Chondrocyte (in vitro differentiated cells): ENCODE measurements around the gene FADS6. TPM values are rescaled to one million over a fixed set of nuclear protein-coding genes. Genes with fewer than 3 reads are reported as not detected.

Source experiments
- DNase-seq: peaks from one replicate; pipeline ENCODE4 v3.0.0; 2021; ENCODE audit warnings: mixed read lengths, low spot score
- H3K27ac Mint-ChIP-seq: one replicate; pipeline ENCODE4 v1.8.0; 2021; ENCODE audit warnings: mild to moderate bottlenecking, moderate library complexity, mixed read lengths; ENCODE audit not compliant: unreplicated experiment
- H3K27me3 Mint-ChIP-seq: 2 replicates; pipeline ENCODE4 v1.8.0; 2021; ENCODE audit warnings: low read depth, mixed read lengths
- H3K36me3 Mint-ChIP-seq: 2 replicates; pipeline ENCODE4 v1.8.0; 2021; ENCODE audit warnings: low read depth, mixed read lengths
- H3K4me1 Mint-ChIP-seq: 2 replicates; pipeline ENCODE4 v1.8.0; 2021; ENCODE audit warnings: low read depth, mild to moderate bottlenecking, mixed read lengths
- H3K4me3 Mint-ChIP-seq: one replicate; pipeline ENCODE4 v1.8.0; 2021; ENCODE audit warnings: mild to moderate bottlenecking, moderate library complexity, mixed read lengths; ENCODE audit not compliant: unreplicated experiment
- H3K9me3 Mint-ChIP-seq: 2 replicates; pipeline ENCODE4 v1.8.0; 2021; ENCODE audit warnings: low read depth, mixed read lengths
- CTCF ChIP-seq: fragments of 200-600 bp; sonication (generic); IDR thresholded peaks from 2 replicates; pipeline ENCODE4 v1.5.0; 2021; ENCODE audit warnings: antibody characterized with exemption, mild to moderate bottlenecking, moderate library complexity
- total RNA-seq: library from RNA; stranded (reverse); gene quantifications from 3 replicates; pipeline ENCODE4 v1.2.1, GENCODE V29; 2021

Gene FADS6
- total RNA-seq, 1 donor from 2014 or later, result not detected

- no peak for TF ChIP-seq CTCF
- H3K4me3 Mint-ChIP-seq, result no peak overlapping the region
- DNase-seq, result no peak
- peaks cover 37% of the 10 kb centered on the region for H3K27me3 Mint-ChIP-seq
- no peaks in the 10 kb centered on the region for H3K4me1 Mint-ChIP-seq
- H3K27ac Mint-ChIP-seq, result no peak overlapping the region
- H3K36me3 Mint-ChIP-seq, result no peaks in the 10 kb centered on the region
- H3K9me3 Mint-ChIP-seq, result no peaks in the 10 kb centered on the region
Measured at GRCh38 chr17:74922172-74922571, 28.7 kb upstream of the FADS6 start.

- Mint-ChIP-seq H3K27me3 (peaks cover 41% of the 10 kb centered on the region), H3K27ac (no peak overlapping the region), H3K4me1 (no peaks in the 10 kb centered on the region), H3K36me3 (no peaks in the 10 kb centered on the region), H3K9me3 (no peaks in the 10 kb centered on the region), H3K4me3 (no peak overlapping the region)
- TF ChIP-seq CTCF, result no peak
- no peak for DNase-seq
Measured at GRCh38 chr17:74921769-74922168, 28.3 kb upstream of the FADS6 start.

- H3K27me3 Mint-ChIP-seq, result peaks cover 39% of the 10 kb centered on the region
- no peak for DNase-seq
- no peak overlapping the region for H3K27ac Mint-ChIP-seq
- H3K36me3 Mint-ChIP-seq, result no peaks in the 10 kb centered on the region
- H3K4me1 Mint-ChIP-seq, result no peaks in the 10 kb centered on the region
- no peak overlapping the region for H3K4me3 Mint-ChIP-seq
- H3K9me3 Mint-ChIP-seq, result no peaks in the 10 kb centered on the region
- TF ChIP-seq CTCF, result no peak
Measured at GRCh38 chr17:74921026-74921681, 27.7 kb upstream of the FADS6 start.

- H3K4me1 Mint-ChIP-seq, result no peaks in the 10 kb centered on the region
- H3K4me3 Mint-ChIP-seq, result no peak overlapping the region
- peaks cover 36% of the 10 kb centered on the region for H3K27me3 Mint-ChIP-seq
- no peaks in the 10 kb centered on the region for H3K9me3 Mint-ChIP-seq
- H3K27ac Mint-ChIP-seq, result no peak overlapping the region
- H3K36me3 Mint-ChIP-seq, result no peaks in the 10 kb centered on the region
- DNase-seq, result no peak
- no peak for TF ChIP-seq CTCF
Measured at GRCh38 chr17:74920642-74921025, 27.2 kb upstream of the FADS6 start.

- Mint-ChIP-seq H3K27me3 (peaks cover 32% of the 10 kb centered on the region), H3K4me3 (no peak overlapping the region), H3K9me3 (no peaks in the 10 kb centered on the region), H3K36me3 (no peaks in the 10 kb centered on the region), H3K27ac (peak overlapping the region; percentile 45), H3K4me1 (no peaks in the 10 kb centered on the region)
- no peak for TF ChIP-seq CTCF
- DNase-seq, result no peak
Measured at GRCh38 chr17:74920306-74920620, 26.8 kb upstream of the FADS6 start.
